Tibial nerve (tissue), 4 donors: Measurements from ENCODE around the gene AP1G1.

ENCODE experiments used
- CTCF ChIP-seq, 5 experiments: fragments of 200-600 bp in 3 of 5; fragments of 450-650 bp in 2 of 5; sonication (generic) in 3 of 5; IDR thresholded peaks; one replicate each; pipeline ENCODE4 v1.5.1; 2016 to 2019; ENCODE audit warnings: antibody characterized with exemption in 5 of 5, mild to moderate bottlenecking in 3 of 5, moderate library complexity in 2 of 5
- EP300 ChIP-seq, 2 donors: sonication (generic); formaldehyde crosslinking; IDR thresholded peaks; one replicate each; pipeline ENCODE4 v1.6.1; 2017; ENCODE audit warnings: antibody characterized with exemption in 2 of 2, mild to moderate bottlenecking in 1 of 2
- POLR2A ChIP-seq, 2 donors: fragments of 450-650 bp; IDR thresholded peaks; one replicate each; pipeline ENCODE4 v1.6.1; 2017; ENCODE audit warnings: antibody characterized with exemption in 2 of 2, mild to moderate bottlenecking in 2 of 2, moderate library complexity in 2 of 2

DNA sequence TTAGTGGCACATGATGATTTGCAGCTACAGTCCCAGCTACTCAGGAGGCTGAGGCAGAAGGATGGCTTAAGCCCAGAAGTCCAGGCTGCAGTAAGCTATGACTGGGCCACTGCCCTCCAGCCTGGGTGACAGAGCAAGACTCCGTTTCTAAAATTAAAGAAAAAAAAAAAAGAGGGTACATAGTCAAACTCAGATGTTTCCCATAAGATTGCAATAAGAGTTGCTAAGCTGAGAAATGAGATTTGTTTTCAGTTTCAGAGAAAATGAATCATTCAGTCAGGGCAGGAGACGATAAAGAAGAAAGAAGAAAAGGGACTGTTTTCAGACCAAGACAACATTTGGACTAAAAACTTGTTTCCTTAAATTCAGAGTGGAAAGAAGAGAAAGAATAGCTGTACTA lies 54.0 kb downstream of the AP1G1 start:
- no peak for TF ChIP-seq CTCF (IDR thresholded peaks at IDR 0.05)
- TF ChIP-seq EP300 (IDR thresholded peaks at IDR 0.05): no peak
- TF ChIP-seq POLR2A (IDR thresholded peaks at IDR 0.05): no peak
